OCI-LY1 (cell line): Measurements from ENCODE around the gene MIOX.

Experiments used
- H2AFZ ChIP-seq: fragments of 200-600 bp; sonication (generic), shearing (Covaris generic); 2 replicates; pipeline ENCODE4 v1.6.0; 2014; ENCODE audit warnings: antibody characterized with exemption, mild to moderate bottlenecking, low read length
- H3F3A ChIP-seq: fragments of 200-600 bp; sonication (generic), shearing (Covaris generic); 2 replicates; pipeline ENCODE4 v1.6.0; 2014; ENCODE audit warnings: mild to moderate bottlenecking, antibody characterized with exemption, low read length, moderate library complexity; ENCODE audit not compliant: insufficient read depth
- H3K27ac ChIP-seq: fragments of 200-600 bp; sonication (generic); 2 replicates; pipeline ENCODE4 v1.5.1; 2014; ENCODE audit warnings: low read length, mixed run types, mild to moderate bottlenecking, low read depth; ENCODE audit not compliant: poor library complexity, severe bottlenecking
- H3K27me3 ChIP-seq: fragments of 200-600 bp; sonication (generic); 2 replicates; pipeline ENCODE4 v1.6.0; 2014; ENCODE audit warnings: antibody characterized with exemption, mild to moderate bottlenecking, low read length, moderate library complexity; ENCODE audit not compliant: insufficient read depth
- H3K36me3 ChIP-seq: fragments of 200-600 bp; sonication (generic); 2 replicates; pipeline ENCODE4 v1.6.1; 2014; ENCODE audit warnings: mild to moderate bottlenecking, antibody characterized with exemption, low read length, moderate library complexity, mixed read lengths; ENCODE audit not compliant: insufficient read depth
- H3K4me1 ChIP-seq: fragments of 200-600 bp; sonication (generic); 2 replicates; pipeline ENCODE4 v1.5.1; 2014; ENCODE audit warnings: mild to moderate bottlenecking, low read length, moderate library complexity; ENCODE audit not compliant: insufficient read depth, severe bottlenecking
- H3K4me2 ChIP-seq: fragments of 200-600 bp; sonication (generic), shearing (Covaris generic); 2 replicates; pipeline ENCODE4 v1.6.1; 2014; ENCODE audit warnings: low read length
- H3K4me3 ChIP-seq: fragments of 200-600 bp; sonication (generic); 2 replicates; pipeline ENCODE4 v1.5.1; 2014; ENCODE audit warnings: low read length, low read depth, mild to moderate bottlenecking, mixed read lengths; ENCODE audit not compliant: poor library complexity, severe bottlenecking
- H3K79me2 ChIP-seq: fragments of 200-600 bp; shearing (Covaris generic); 2 replicates; pipeline ENCODE4 v1.6.1; 2016; ENCODE audit warnings: mixed run types, low read length, mixed read lengths; ENCODE audit not compliant: insufficient read depth
- H3K9ac ChIP-seq: fragments of 200-600 bp; sonication (generic), shearing (Covaris generic); 2 replicates; pipeline ENCODE4 v1.6.1; 2014; ENCODE audit warnings: mild to moderate bottlenecking, low read length, mixed read lengths
- H3K9me2 ChIP-seq: fragments of 200-600 bp; sonication (generic), shearing (Covaris generic); 2 replicates; pipeline ENCODE4 v1.6.1; 2014; ENCODE audit warnings: low read depth, mild to moderate bottlenecking, low read length, mixed read lengths
- H3K9me3 ChIP-seq: fragments of 200-600 bp; shearing (Covaris generic); 2 replicates; pipeline ENCODE4 v1.6.1; 2014; ENCODE audit warnings: low read length, mixed read lengths
- H4K20me1 ChIP-seq: fragments of 200-600 bp; sonication (generic), shearing (Covaris generic); 2 replicates; pipeline ENCODE4 v1.6.0; 2016; ENCODE audit warnings: mild to moderate bottlenecking, low read length; ENCODE audit not compliant: insufficient read depth
- EZH2 ChIP-seq: fragments of 200-600 bp; sonication (generic), shearing (Covaris generic); IDR thresholded peaks from 2 replicates; pipeline ENCODE4 v1.8.0; 2017; ENCODE audit warnings: borderline replicate concordance, mixed run types, mild to moderate bottlenecking, antibody characterized with exemption, low read length, moderate library complexity, mixed read lengths
- TF ChIP-seq, protein P1 (sequence below): fragments of 200-600 bp; sonication (generic), shearing (Covaris generic); IDR thresholded peaks from 2 replicates; pipeline ENCODE4 v1.5.1; 2017; ENCODE audit warnings: mild to moderate bottlenecking, antibody characterized with exemption, low read length, moderate library complexity, mixed read lengths

Gene MIOX

DNA sequence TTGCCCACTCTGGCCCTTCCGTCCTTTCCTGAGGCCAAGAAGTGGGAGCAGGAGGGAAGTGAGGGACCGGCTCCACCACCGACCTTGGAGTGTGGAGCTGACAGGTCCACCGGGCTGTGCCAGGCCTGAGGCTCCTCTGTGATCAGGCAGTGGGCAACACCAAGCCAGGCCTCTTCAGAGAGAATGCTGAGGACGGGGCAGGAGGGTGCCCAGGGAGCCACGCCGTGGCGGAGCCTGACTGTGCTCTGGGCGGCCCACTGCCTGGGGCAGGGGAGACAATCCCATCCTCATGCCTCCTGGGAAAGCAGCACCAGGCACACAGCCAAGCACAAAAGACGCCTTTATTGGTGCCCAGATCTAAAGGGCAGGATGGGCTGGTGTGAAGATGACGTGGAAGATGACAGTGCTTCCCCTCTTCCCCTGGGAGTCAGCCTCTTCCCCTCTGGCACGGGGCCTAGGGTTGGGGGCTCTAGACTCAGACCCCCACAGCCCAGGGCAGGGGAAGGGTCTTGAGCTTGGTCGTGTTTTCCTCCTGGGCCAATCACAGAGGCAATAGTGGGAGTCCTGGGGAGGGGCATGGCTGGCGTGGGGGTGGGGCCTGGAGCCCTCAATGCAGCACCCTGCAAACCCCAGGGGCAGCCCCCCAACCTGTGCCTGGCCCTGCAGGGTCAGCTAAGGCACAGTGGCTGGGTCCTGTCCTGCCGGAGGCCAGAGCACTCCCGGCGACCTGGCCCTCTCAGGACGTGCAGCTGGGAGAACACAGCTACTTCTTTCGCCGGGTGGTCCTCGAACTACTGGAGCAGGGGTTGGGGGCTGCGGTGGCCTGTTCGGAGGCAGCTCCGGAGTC is 16.2 kb downstream of the MIOX start:
- no peak overlapping the region for H2AFZ ChIP-seq
- H3K79me2 ChIP-seq, result no peaks in the 10 kb centered on the region
- peaks cover 15% of the 10 kb centered on the region for H3K36me3 ChIP-seq
- no peaks in the 10 kb centered on the region for H3K9me3 ChIP-seq
- H3K27me3 ChIP-seq, result no peaks in the 10 kb centered on the region
- H3K4me1 ChIP-seq, result peaks cover 18% of the 10 kb centered on the region
- TF ChIP-seq, protein P1, sequence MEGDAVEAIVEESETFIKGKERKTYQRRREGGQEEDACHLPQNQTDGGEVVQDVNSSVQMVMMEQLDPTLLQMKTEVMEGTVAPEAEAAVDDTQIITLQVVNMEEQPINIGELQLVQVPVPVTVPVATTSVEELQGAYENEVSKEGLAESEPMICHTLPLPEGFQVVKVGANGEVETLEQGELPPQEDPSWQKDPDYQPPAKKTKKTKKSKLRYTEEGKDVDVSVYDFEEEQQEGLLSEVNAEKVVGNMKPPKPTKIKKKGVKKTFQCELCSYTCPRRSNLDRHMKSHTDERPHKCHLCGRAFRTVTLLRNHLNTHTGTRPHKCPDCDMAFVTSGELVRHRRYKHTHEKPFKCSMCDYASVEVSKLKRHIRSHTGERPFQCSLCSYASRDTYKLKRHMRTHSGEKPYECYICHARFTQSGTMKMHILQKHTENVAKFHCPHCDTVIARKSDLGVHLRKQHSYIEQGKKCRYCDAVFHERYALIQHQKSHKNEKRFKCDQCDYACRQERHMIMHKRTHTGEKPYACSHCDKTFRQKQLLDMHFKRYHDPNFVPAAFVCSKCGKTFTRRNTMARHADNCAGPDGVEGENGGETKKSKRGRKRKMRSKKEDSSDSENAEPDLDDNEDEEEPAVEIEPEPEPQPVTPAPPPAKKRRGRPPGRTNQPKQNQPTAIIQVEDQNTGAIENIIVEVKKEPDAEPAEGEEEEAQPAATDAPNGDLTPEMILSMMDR, result no peak
- TF ChIP-seq EZH2, result no peak
- H3F3A ChIP-seq, result no peaks in the 10 kb centered on the region
- no peak overlapping the region for H3K4me2 ChIP-seq
- no peaks in the 10 kb centered on the region for H4K20me1 ChIP-seq
- no peak overlapping the region for H3K27ac ChIP-seq
- no peaks in the 10 kb centered on the region for H3K9me2 ChIP-seq
- no peak overlapping the region for H3K9ac ChIP-seq
- no peak overlapping the region for H3K4me3 ChIP-seq

- Histone ChIP-seq H3F3A (no peaks in the 10 kb centered on the region), H3K36me3 (peaks cover 15% of the 10 kb centered on the region), H3K4me3 (no peak overlapping the region), H3K4me2 (no peak overlapping the region), H3K27me3 (no peaks in the 10 kb centered on the region), H3K27ac (no peak overlapping the region), H2AFZ (no peak overlapping the region), H4K20me1 (no peaks in the 10 kb centered on the region), H3K9ac (no peak overlapping the region), H3K9me3 (no peaks in the 10 kb centered on the region), H3K4me1 (peaks cover 14% of the 10 kb centered on the region), H3K9me2 (no peaks in the 10 kb centered on the region), H3K79me2 (peaks cover 3% of the 10 kb centered on the region)
- TF ChIP-seq, protein P1, result 0 out of 2 replicates have a peak, but pooled peaks have one; percentile 4
- no peak for TF ChIP-seq EZH2
Measured at GRCh38 chr22:50503475-50504145, 17.0 kb downstream of the MIOX start.

GRCh38 chr22:50504369-50505211 is 17.9 kb downstream of the MIOX start:
- H3K9me2 ChIP-seq, result no peaks in the 10 kb centered on the region

More at GRCh38 chr22:50504369-50505211, 17.9 kb downstream of the MIOX start:
- Histone ChIP-seq H3K9me3 (no peaks in the 10 kb centered on the region), H3K79me2 (peaks cover 12% of the 10 kb centered on the region), H3K27me3 (no peaks in the 10 kb centered on the region), H3K4me2 (no peak overlapping the region), H3K4me3 (no peak overlapping the region), H3K9ac (no peak overlapping the region), H2AFZ (no peak overlapping the region), H3F3A (no peaks in the 10 kb centered on the region), H3K4me1 (peaks cover 16% of the 10 kb centered on the region), H4K20me1 (no peaks in the 10 kb centered on the region), H3K27ac (no peak overlapping the region), H3K36me3 (peaks cover 15% of the 10 kb centered on the region)
- TF ChIP-seq, protein P1, result no peak
- no peak for TF ChIP-seq EZH2
